Heart left ventricle (tissue), 13 donors: Measurements from ENCODE around the gene WFDC5.

ENCODE experiments used
- CTCF ChIP-seq, 12 donors: fragments of 200-600 bp; sonication (generic) in 4 of 12; IDR thresholded peaks; one replicate each; pipeline versions ENCODE4 v1.5.0 to v1.8.0; 2018 to 2022; ENCODE audit warnings: antibody characterized with exemption in 12 of 12, mild to moderate bottlenecking in 5 of 12
- POLR2A ChIP-seq, 2 donors: fragments of 450-650 bp; IDR thresholded peaks; one replicate each; pipeline ENCODE4 v1.6.1; 2017; ENCODE audit warnings: antibody characterized with exemption in 2 of 2, mild to moderate bottlenecking in 2 of 2, moderate library complexity in 2 of 2
- donor health status: ischemic (EF 13 %, LVEDD 7.1; RV severe dilation, severe dysfunction).
- donor health status: DM: no; HTN: yes; CAD: no.
- donor health status: DM: no; HTN: no; CAD: no.
- donor health status: ischemic (EF 25% LVEDD 6.9; RV normal size, moderate dysfunction).
- donor health status: ischemic (EF 25% LVEDD 5.7; RV mildly dilated, moderate dysfunction).
- donor health status: ischemic (EF 35%, LVEDD 5.7; RV mildly dilated, moderate dysfunction).
- donor health status: nonischemic (EF 11% LVEDD 7.7; RV severe dilation, severe dysfunction).
- donor health status: DM: yes; HTN: yes; CAD: no.
- donor health status: PGD.
- donor health status: ischemic (EF 29% LVEDD 5.4; RV normal size, mild dysfunction).
- donor health status: nonischemic (EF 23%, LVEDD 6.1; RV moderate dilation, normal function).

DNA sequence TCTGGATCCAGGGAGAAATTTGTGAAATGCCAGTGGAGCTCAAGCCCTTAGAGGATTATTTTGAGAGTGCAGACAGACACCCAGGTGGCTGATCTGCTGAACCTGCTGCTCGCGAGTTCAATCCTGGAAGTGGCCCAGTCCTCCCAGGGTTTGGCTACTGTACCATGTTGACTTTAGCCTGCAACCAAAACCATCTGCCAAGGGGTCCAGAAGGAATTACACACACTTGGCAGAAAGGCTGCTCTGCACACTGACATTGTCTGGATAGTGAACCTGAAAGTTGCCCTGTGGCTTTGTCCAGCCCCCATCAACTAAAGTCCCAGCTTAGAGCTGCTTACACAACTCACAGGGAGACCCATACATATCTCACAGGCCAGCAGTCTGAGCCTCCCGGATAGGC lies 38.2 kb upstream of the WFDC5 start:
- TF ChIP-seq POLR2A (IDR thresholded peaks at IDR 0.05) (no peak), CTCF (IDR thresholded peaks at IDR 0.05) (no peak)
